ENCODE results near the gene WDR59. TPM values are rescaled to one million over a fixed set of nuclear protein-coding genes. Genes with fewer than 3 reads are reported as not detected.

Gene WDR59
- total RNA-seq, 1 donor from 2014 or later = 23.4 TPM

GRCh38 chr16:74871608-74872007, 113.3 kb downstream of the WDR59 start:
- no peak for TF ChIP-seq CTCF (IDR thresholded peaks at IDR 0.05; ENCODE audit: insufficient read depth, low read length, poor library complexity, severe bottlenecking)
- Histone ChIP-seq H3K27me3 (ENCODE audit: control insufficient read depth, insufficient read depth, low read length) (no peaks in the 10 kb centered on the region), H3K4me3 (ENCODE audit: low read depth, low read length) (no peak overlapping the region), H3K36me3 (ENCODE audit: control insufficient read depth, insufficient read depth, low read length) (no peaks in the 10 kb centered on the region)
- no peak for DNase-seq (ENCODE audit: low read depth)

- peak; percentile 31 for DNase-seq (ENCODE audit: low read depth)
- no peak for TF ChIP-seq CTCF (IDR thresholded peaks at IDR 0.05; ENCODE audit: insufficient read depth, low read length, poor library complexity, severe bottlenecking)
- H3K36me3 ChIP-seq (ENCODE audit: control insufficient read depth, insufficient read depth, low read length) = no peaks in the 10 kb centered on the region
- H3K27me3 ChIP-seq (ENCODE audit: control insufficient read depth, insufficient read depth, low read length) = no peaks in the 10 kb centered on the region
- no peak overlapping the region for H3K4me3 ChIP-seq (ENCODE audit: low read depth, low read length)
Observed at GRCh38 chr16:74868501-74868900, 116.4 kb downstream of the WDR59 start.

- H3K36me3 ChIP-seq (ENCODE audit: control insufficient read depth, insufficient read depth, low read length) = no peaks in the 10 kb centered on the region
Observed at GRCh38 chr16:74868035-74868434, 116.9 kb downstream of the WDR59 start.

GRCh38 chr16:74867281-74867849, 117.6 kb downstream of the WDR59 start:
- no peak overlapping the region for H3K4me3 ChIP-seq (ENCODE audit: low read depth, low read length)
- TF ChIP-seq CTCF (IDR thresholded peaks at IDR 0.05; ENCODE audit: insufficient read depth, low read length, poor library complexity, severe bottlenecking) = no peak
- DNase-seq (ENCODE audit: low read depth) = no peak

More at GRCh38 chr16:74868035-74868434, 116.9 kb downstream of the WDR59 start:
- Histone ChIP-seq H3K27me3 (ENCODE audit: control insufficient read depth, insufficient read depth, low read length) (no peaks in the 10 kb centered on the region), H3K4me3 (ENCODE audit: low read depth, low read length) (no peak overlapping the region)
- TF ChIP-seq CTCF (IDR thresholded peaks at IDR 0.05; ENCODE audit: insufficient read depth, low read length, poor library complexity, severe bottlenecking) = no peak
- no peak for DNase-seq (ENCODE audit: low read depth)

GRCh38 chr16:74865922-74866598, 118.9 kb downstream of the WDR59 start:
- no peak for TF ChIP-seq CTCF (IDR thresholded peaks at IDR 0.05; ENCODE audit: insufficient read depth, low read length, poor library complexity, severe bottlenecking)
- DNase-seq (ENCODE audit: low read depth) = no peak
- no peaks in the 10 kb centered on the region for H3K27me3 ChIP-seq (ENCODE audit: control insufficient read depth, insufficient read depth, low read length)
- H3K4me3 ChIP-seq (ENCODE audit: low read depth, low read length) = no peak overlapping the region
- H3K36me3 ChIP-seq (ENCODE audit: control insufficient read depth, insufficient read depth, low read length) = no peaks in the 10 kb centered on the region

More at GRCh38 chr16:74867281-74867849, 117.6 kb downstream of the WDR59 start:
- no peaks in the 10 kb centered on the region for H3K36me3 ChIP-seq (ENCODE audit: control insufficient read depth, insufficient read depth, low read length)
- no peaks in the 10 kb centered on the region for H3K27me3 ChIP-seq (ENCODE audit: control insufficient read depth, insufficient read depth, low read length)

Data from kidney epithelial cell (primary cell).